Stomach (tissue), 9 donors: ENCODE data around the gene HMX1. TPM values are rescaled to one million over a fixed set of nuclear protein-coding genes. Genes with fewer than 3 reads are reported as not detected.

Experiments used
- DNase-seq, 2 donors: peaks; one replicate each; pipeline versions ENCODE4 v3.0.0 to v3.0.0-alpha.2; 2013 to 2019
- H3K27ac ChIP-seq, 5 donors: fragments of 200-600 bp in 4 of 5; sonication (generic) in 4 of 5; one replicate each; pipeline ENCODE4 v1.5.1; 2013 to 2019; ENCODE audit warnings: mild to moderate bottlenecking in 1 of 5, moderate library complexity in 1 of 5
- H3K27me3 ChIP-seq, 3 donors: fragments of 200-600 bp; sonication (generic); one replicate each; pipeline ENCODE4 v1.5.1; 2017 to 2019; ENCODE audit warnings: mixed run types in 1 of 3
- H3K36me3 ChIP-seq, 4 donors: fragments of 200-600 bp; sonication (generic); 1 replicate in 3 of 4; 2 replicates in 1 of 4; pipeline ENCODE4 v1.5.1; 2016 to 2019
- H3K4me1 ChIP-seq, 4 donors: fragments of 200-600 bp; sonication (generic); one replicate each; pipeline ENCODE4 v1.5.1; 2016 to 2019
- H3K4me3 ChIP-seq, 4 donors: fragments of 200-600 bp; sonication (generic) in 3 of 4; one replicate each; pipeline ENCODE4 v1.5.1; 2016 to 2019; ENCODE audit warnings: mild to moderate bottlenecking in 1 of 4
- H3K9me3 ChIP-seq, 4 donors: fragments of 200-600 bp; sonication (generic); one replicate each; pipeline ENCODE4 v1.5.1; 2016 to 2019
- CTCF ChIP-seq, 7 experiments: fragments of 450-650 bp in 4 of 7; fragments of 200-600 bp in 3 of 7; sonication (generic) in 3 of 7; IDR thresholded peaks; one replicate each; pipeline ENCODE4 v1.5.1; 2016 to 2019; ENCODE audit warnings: antibody characterized with exemption in 7 of 7, control low read depth in 2 of 7, mild to moderate bottlenecking in 1 of 7
- EP300 ChIP-seq: sonication (generic); formaldehyde crosslinking; IDR thresholded peaks from one replicate; pipeline ENCODE4 v1.6.1; 2017; ENCODE audit warnings: antibody characterized with exemption
- POLR2A ChIP-seq, 4 donors: fragments of 450-650 bp; IDR thresholded peaks; one replicate each; pipeline ENCODE4 v1.6.1; 2016; ENCODE audit warnings: antibody characterized with exemption in 4 of 4, control low read depth in 2 of 4, mild to moderate bottlenecking in 1 of 4, moderate library complexity in 1 of 4
- POLR2AphosphoS5 ChIP-seq, 3 donors: sonication (generic); formaldehyde crosslinking; IDR thresholded peaks; one replicate each; pipeline ENCODE4 v1.6.1; 2016; ENCODE audit warnings: antibody characterized with exemption in 3 of 3
- WGBS, 5 donors: extraction: QIAGEN DNeasy Blood & Tissue Kit in 3 of 5; methylation state at CpG; one replicate each; pipeline versions ENCODE4 v1.1.5 to v1.1.7; 2013 to 2018; 5-methylcytosine and 5-hydroxymethylcytosine counted together
- intact Hi-C: fragments of 100-400 bp; cut with DNase I; formaldehyde crosslinking; loops from one replicate; pipeline ENCODE4 v1.15.1; 2023; ENCODE audit warnings: low total_unique reads
- polyA plus RNA-seq, 3 donors: library from polyadenylated mRNA; stranded (reverse); fragments of 200-250 nt; gene quantifications; one replicate each; pipeline ENCODE4 v1.2.3, GENCODE V29; 2013
- total RNA-seq, 5 donors: library from RNA; depleted of rRNA; stranded (reverse); fragments of >200 nt; gene quantifications; one replicate each; pipeline versions ENCODE4 v1.1.0 to v1.2.3, GENCODE V29; 2014 to 2016
- donor health status: healthy with polysubstance abuse.
- donor health status: Bipolar disorder and iron deficiency.
- donor health status: healthy.

HMX1 gene
- total and polyA plus RNA-seq, 8 donors, result 0.37 TPM; not detected in 7

GRCh38 chr4:8908206-8908893 is 36.7 kb upstream of the HMX1 start:
- H3K36me3 ChIP-seq, result no peaks in the 10 kb centered on the region
- peaks cover 0 to 86% (median 6%) of the 10 kb centered on the region in 3 donors for H3K27me3 ChIP-seq
- H3K27ac ChIP-seq, result no peak overlapping the region
- DNase-seq, result peak in 1 of 2 donors; percentile 24
- no peaks in the 10 kb centered on the region for H3K4me1 ChIP-seq
- H3K9me3 ChIP-seq, result peaks cover 0 to 7% (median 3%) of the 10 kb centered on the region in 4 donors
- WGBS, 5 donors, result 73 to 82% (median 79%) methylated on average over 31 to 34 of the region's 34 CpGs
- TF ChIP-seq EP300 (no peak), POLR2A (IDR thresholded peaks at IDR 0.05) (no peak), CTCF (IDR thresholded peaks at IDR 0.05) (no peak), POLR2AphosphoS5 (IDR thresholded peaks at IDR 0.05) (no peak)
- no peak overlapping the region for H3K4me3 ChIP-seq
- intact Hi-C loops, result no loop called here

GRCh38 chr4:8907596-8908205 is 36.1 kb upstream of the HMX1 start:
- H3K27ac ChIP-seq, result no peak overlapping the region
- no peak overlapping the region for H3K4me3 ChIP-seq
- intact Hi-C loops, result no loop called here
- 58 to 80% (median 76%) methylated on average over 10 to 14 of the region's 14 CpGs for WGBS, 5 donors
- H3K36me3 ChIP-seq, result no peaks in the 10 kb centered on the region
- H3K9me3 ChIP-seq, result peaks cover 0 to 12% (median 7%) of the 10 kb centered on the region in 4 donors
- H3K4me1 ChIP-seq, result no peaks in the 10 kb centered on the region
- peaks cover 0 to 81% (median 6%) of the 10 kb centered on the region in 3 donors for H3K27me3 ChIP-seq
- no peak for TF ChIP-seq EP300
- TF ChIP-seq POLR2AphosphoS5 (IDR thresholded peaks at IDR 0.05), result no peak
- no peak for TF ChIP-seq CTCF (IDR thresholded peaks at IDR 0.05)
- no peak for TF ChIP-seq POLR2A (IDR thresholded peaks at IDR 0.05)
- DNase-seq, result no peak

GRCh38 chr4:8906991-8907595 is 35.5 kb upstream of the HMX1 start:
- no peak for TF ChIP-seq POLR2AphosphoS5 (IDR thresholded peaks at IDR 0.05)
- no peak for TF ChIP-seq CTCF (IDR thresholded peaks at IDR 0.05)
- TF ChIP-seq POLR2A (IDR thresholded peaks at IDR 0.05), result no peak
- TF ChIP-seq EP300, result no peak
- no peak for DNase-seq
- Histone ChIP-seq H3K4me3 (no peak overlapping the region), H3K4me1 (no peaks in the 10 kb centered on the region), H3K36me3 (no peaks in the 10 kb centered on the region), H3K27ac (no peak overlapping the region), H3K9me3 (peaks cover 0 to 18% (median 13%) of the 10 kb centered on the region in 4 donors), H3K27me3 (peaks cover 0 to 75% (median 6%) of the 10 kb centered on the region in 3 donors)
- intact Hi-C loops, result no loop called here
- WGBS, 5 donors, result 72 to 85% (median 83%) methylated on average over 22 of the region's 22 CpGs

- peaks cover 0 to 71% (median 6%) of the 10 kb centered on the region in 3 donors for H3K27me3 ChIP-seq
- intact Hi-C loops, result no loop called here
- 65 to 77% (median 70%) methylated on average over 8 of the region's 8 CpGs for WGBS, 5 donors
- H3K27ac ChIP-seq, result no peak overlapping the region
- H3K9me3 ChIP-seq, result peaks cover 2 to 22% (median 18%) of the 10 kb centered on the region in 4 donors
- TF ChIP-seq POLR2A (IDR thresholded peaks at IDR 0.05) (no peak), POLR2AphosphoS5 (IDR thresholded peaks at IDR 0.05) (no peak), CTCF (IDR thresholded peaks at IDR 0.05) (no peak), EP300 (no peak)
- H3K4me3 ChIP-seq, result no peak overlapping the region
- no peaks in the 10 kb centered on the region for H3K4me1 ChIP-seq
- no peaks in the 10 kb centered on the region for H3K36me3 ChIP-seq
- no peak for DNase-seq
These were observed 35.0 kb upstream of the HMX1 start for GRCh38 chr4:8906668-8906970.
